MCF 10A (cell line): ENCODE results near the gene TMEM97. TPM values are rescaled to one million over a fixed set of nuclear protein-coding genes. Genes with fewer than 3 reads are reported as not detected.

ENCODE experiments used
- BruUV-seq: library from RNA; stranded (reverse); fragments of 400-500 nt; replicated peaks from 2 replicates; lab custom pipeline; 2021; lab: Mats Ljungman, UMichigan
- CTCF ChIA-PET: fragments of 300-600 bp; sonication (Branson Sonifier 250); formaldehyde crosslinking; extraction: SDS; loops from one replicate; lab custom pipeline; 2021; ENCODE audit warnings: antibody characterized with exemption, inconsistent platforms; lab: Yijun Ruan, JAX
- POLR2A ChIA-PET: fragments of 300-600, 350-650 bp; sonication (Branson Sonifier 250); formaldehyde crosslinking; extraction: SDS; loops from one replicate; lab custom pipeline; 2020; ENCODE audit warnings: antibody characterized with exemption, inconsistent platforms; lab: Yijun Ruan, JAX
- DNase-seq: peaks from one replicate; pipeline ENCODE4 v3.0.0-alpha.2; 2018; ENCODE audit not compliant: unreplicated experiment
- H3K27ac Mint-ChIP-seq: one replicate; pipeline ENCODE4 v1.8.0; 2022; ENCODE audit warnings: mild to moderate bottlenecking, low read depth, mixed read lengths; ENCODE audit not compliant: unreplicated experiment
- H3K27me3 Mint-ChIP-seq: one replicate; pipeline ENCODE4 v1.8.0; 2022; ENCODE audit warnings: mixed read lengths; ENCODE audit not compliant: insufficient read depth, unreplicated experiment
- H3K36me3 Mint-ChIP-seq: one replicate; pipeline ENCODE4 v1.8.0; 2022; ENCODE audit warnings: mild to moderate bottlenecking, moderate library complexity, mixed read lengths; ENCODE audit not compliant: insufficient read depth, unreplicated experiment
- H3K4me1 Mint-ChIP-seq: one replicate; pipeline ENCODE4 v1.8.0; 2022; ENCODE audit warnings: mixed read lengths; ENCODE audit not compliant: insufficient read depth, unreplicated experiment
- H3K4me3 Mint-ChIP-seq: one replicate; pipeline ENCODE4 v1.8.0; 2022; ENCODE audit warnings: mild to moderate bottlenecking, moderate library complexity, mixed read lengths; ENCODE audit not compliant: unreplicated experiment
- H3K9me3 Mint-ChIP-seq: one replicate; pipeline ENCODE4 v1.8.0; 2022; ENCODE audit warnings: mixed read lengths; ENCODE audit not compliant: unreplicated experiment
- intact Hi-C: fragments of 100-400 bp; cut with micrococcal nuclease; formaldehyde crosslinking; loops from 2 replicates; pipeline ENCODE4 v1.14.1; 2022
- total RNA-seq: library from RNA; stranded (reverse); gene quantifications from 2 replicates; pipeline ENCODE4 v1.2.3, GENCODE V29; 2022
- TF ChIP-seq, protein P1 (sequence below): fragments of 200-600 bp; IDR thresholded peaks from one replicate; pipeline ENCODE4 v1.8.0; 2022; ENCODE audit warnings: antibody characterized with exemption, mild to moderate bottlenecking; ENCODE audit not compliant: unreplicated experiment

TMEM97 gene
- total RNA-seq, 1 experiment from 2014 or later = 12.1 TPM

DNA sequence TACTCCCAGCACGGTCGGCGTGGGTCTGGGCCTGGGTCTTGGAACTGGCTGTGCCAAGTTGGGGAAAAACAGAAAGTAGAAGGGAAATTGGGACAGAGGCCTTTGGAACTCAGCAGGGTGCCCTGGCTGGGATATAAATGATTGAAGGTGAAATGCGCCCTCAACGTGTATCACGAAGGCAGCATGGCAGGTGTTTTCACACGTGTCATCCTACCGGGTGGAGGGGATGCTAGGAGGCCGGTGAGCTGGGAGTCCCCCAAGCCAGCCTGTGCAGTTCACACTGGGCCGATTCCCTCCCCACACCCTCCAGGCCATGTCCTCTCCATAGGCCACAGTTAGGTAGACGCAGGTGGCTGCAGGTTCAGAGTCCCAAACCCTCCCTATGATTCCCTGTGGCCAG lies 22.5 kb downstream of the TMEM97 start:
- Mint-ChIP-seq H3K4me3 (no peak overlapping the region), H3K36me3 (peaks cover 63% of the 10 kb centered on the region), H3K9me3 (no peaks in the 10 kb centered on the region), H3K27me3 (no peaks in the 10 kb centered on the region), H3K4me1 (peaks cover 23% of the 10 kb centered on the region), H3K27ac (no peak overlapping the region)
- TF ChIP-seq, protein P1, sequence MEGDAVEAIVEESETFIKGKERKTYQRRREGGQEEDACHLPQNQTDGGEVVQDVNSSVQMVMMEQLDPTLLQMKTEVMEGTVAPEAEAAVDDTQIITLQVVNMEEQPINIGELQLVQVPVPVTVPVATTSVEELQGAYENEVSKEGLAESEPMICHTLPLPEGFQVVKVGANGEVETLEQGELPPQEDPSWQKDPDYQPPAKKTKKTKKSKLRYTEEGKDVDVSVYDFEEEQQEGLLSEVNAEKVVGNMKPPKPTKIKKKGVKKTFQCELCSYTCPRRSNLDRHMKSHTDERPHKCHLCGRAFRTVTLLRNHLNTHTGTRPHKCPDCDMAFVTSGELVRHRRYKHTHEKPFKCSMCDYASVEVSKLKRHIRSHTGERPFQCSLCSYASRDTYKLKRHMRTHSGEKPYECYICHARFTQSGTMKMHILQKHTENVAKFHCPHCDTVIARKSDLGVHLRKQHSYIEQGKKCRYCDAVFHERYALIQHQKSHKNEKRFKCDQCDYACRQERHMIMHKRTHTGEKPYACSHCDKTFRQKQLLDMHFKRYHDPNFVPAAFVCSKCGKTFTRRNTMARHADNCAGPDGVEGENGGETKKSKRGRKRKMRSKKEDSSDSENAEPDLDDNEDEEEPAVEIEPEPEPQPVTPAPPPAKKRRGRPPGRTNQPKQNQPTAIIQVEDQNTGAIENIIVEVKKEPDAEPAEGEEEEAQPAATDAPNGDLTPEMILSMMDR = no peak
- no TSS peak for BruUV-seq
- CTCF ChIA-PET = interaction anchor here (1.1 kb wide), 1 partner anchor 13 kb away, joined by 3 read pairs; no protein-coding TSS in a partner anchor
- no peak for DNase-seq
- POLR2A ChIA-PET = no interaction called here
- intact Hi-C loops = no loop called here

DNA sequence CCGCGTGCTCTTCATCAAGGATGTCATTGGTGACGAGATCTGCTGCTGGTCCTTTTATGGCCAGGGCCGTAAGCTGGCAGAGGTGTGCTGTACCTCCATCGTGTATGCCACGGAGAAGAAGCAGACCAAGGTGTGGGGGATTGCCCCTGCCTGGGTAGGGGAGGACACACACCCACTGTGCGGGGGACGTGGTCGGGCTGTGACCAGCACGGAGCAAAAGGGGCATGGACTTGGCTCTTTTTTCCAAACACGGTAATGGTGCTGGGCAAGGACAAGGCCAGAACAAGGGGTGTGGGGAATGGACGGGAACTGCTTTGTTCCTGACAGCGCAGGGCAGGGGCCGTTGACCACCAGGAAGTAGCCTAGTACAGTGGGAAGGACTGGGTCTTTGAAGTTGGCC lies 23.3 kb downstream of the TMEM97 start:
- Mint-ChIP-seq H3K27me3 (no peaks in the 10 kb centered on the region), H3K9me3 (no peaks in the 10 kb centered on the region), H3K4me1 (peaks cover 22% of the 10 kb centered on the region), H3K4me3 (no peak overlapping the region), H3K27ac (no peak overlapping the region), H3K36me3 (peaks cover 71% of the 10 kb centered on the region)
- BruUV-seq = no TSS peak
- ChIA-PET CTCF (interaction anchor here (1.1 to 2.4 kb wide), 2 partner anchors 14 to 74 kb away, joined by 3 to 6 read pairs; no protein-coding TSS in a partner anchor), POLR2A (interaction anchor here (0.6 to 1.2 kb wide), 2 partner anchors 16 to 110 kb away, joined by 3 read pairs; partner anchors contain the start of gene POLDIP2)
- no peak for DNase-seq
- intact Hi-C loops = no loop called here
- TF ChIP-seq, protein P1 = no peak

DNA sequence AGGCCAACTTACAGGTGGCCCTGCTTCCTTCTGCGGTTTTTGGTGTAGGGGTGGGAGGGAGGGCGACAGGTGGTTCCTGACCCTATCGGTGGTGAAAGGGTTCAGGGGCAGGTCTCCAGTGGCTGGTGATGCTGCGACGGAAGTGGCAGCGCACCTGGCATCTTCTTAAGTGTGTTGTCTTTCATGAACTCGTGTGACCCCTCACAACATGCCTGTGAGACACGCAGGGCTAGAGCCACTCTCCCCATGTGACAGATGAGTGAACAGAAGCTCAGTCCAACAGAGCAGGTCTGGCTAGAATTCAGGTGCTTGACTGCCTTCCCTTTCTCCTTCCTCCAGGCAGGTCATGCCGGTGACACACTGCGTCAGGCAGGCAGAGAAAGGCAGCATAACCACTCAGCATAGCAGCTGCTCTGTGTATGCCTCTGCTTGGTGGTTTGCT lies 24.5 kb downstream of the TMEM97 start:
- Mint-ChIP-seq H3K27me3 (no peaks in the 10 kb centered on the region), H3K4me3 (no peak overlapping the region), H3K4me1 (peaks cover 16% of the 10 kb centered on the region), H3K36me3 (peaks cover 82% of the 10 kb centered on the region), H3K9me3 (no peaks in the 10 kb centered on the region), H3K27ac (no peak overlapping the region)
- intact Hi-C loops = no loop called here
- ChIA-PET POLR2A (interaction anchor here (0.6 to 5.8 kb wide), 5 partner anchors 8 to 183 kb away, joined by 3 to 85 read pairs (median 3); partner anchors contain the start of genes IFT20, POLDIP2 and TNFAIP1), CTCF (interaction anchor here (2.0 to 2.4 kb wide), 2 partner anchors 73 to 109 kb away, joined by 4 to 6 read pairs; no protein-coding TSS in a partner anchor)
- TF ChIP-seq, protein P1 = no peak
- BruUV-seq = no TSS peak
- no peak for DNase-seq

DNA sequence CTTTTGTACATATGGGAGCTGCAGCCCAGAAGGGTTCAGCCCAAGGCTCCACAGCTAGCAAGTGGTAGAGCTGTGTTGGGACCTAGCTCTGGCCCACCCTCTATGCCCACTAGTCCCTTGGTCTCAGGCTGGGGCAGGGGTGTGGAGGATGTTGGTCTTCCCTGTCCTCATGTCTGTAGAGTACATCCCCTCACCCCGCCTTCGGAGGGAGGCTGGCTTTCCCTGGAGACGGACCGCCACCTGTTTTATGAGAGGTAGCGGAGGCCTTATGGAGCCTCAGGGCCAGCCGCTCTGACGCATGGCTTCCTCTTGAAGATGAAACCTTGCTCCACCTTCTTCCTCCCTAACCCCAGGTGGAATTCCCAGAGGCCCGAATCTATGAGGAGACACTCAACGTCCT lies 25.0 kb downstream of the TMEM97 start:
- CTCF ChIA-PET = interaction anchor here (2.0 to 2.4 kb wide), 2 partner anchors 72 to 110 kb away, joined by 4 to 6 read pairs; no protein-coding TSS in a partner anchor
- Mint-ChIP-seq H3K4me3 (no peak overlapping the region), H3K4me1 (peaks cover 12% of the 10 kb centered on the region), H3K9me3 (no peaks in the 10 kb centered on the region), H3K27ac (no peak overlapping the region), H3K36me3 (peaks cover 84% of the 10 kb centered on the region), H3K27me3 (no peaks in the 10 kb centered on the region)
- BruUV-seq = no TSS peak
- TF ChIP-seq, protein P1 = no peak
- no peak for DNase-seq
- intact Hi-C loops = no loop called here
- POLR2A ChIA-PET = interaction anchor here (1.0 to 5.8 kb wide), 4 partner anchors 9 to 111 kb away, joined by 3 to 85 read pairs (median 42); partner anchors contain the start of genes IFT20, POLDIP2 and TNFAIP1
